MG63 (cell line): ENCODE measurements around the gene PDLIM5. TPM values are rescaled to one million over a fixed set of nuclear protein-coding genes. Genes with fewer than 3 reads are reported as not detected.
"Not testable (repeated sequence)": the region's sequence is repeated elsewhere in the genome, so short reads cannot be mapped to it uniquely, and the experiment has no call there.

Source experiments
- DNase-seq: peaks from one replicate; pipeline ENCODE4 v3.0.0-alpha.2; 2020
- H3K27me3 ChIP-seq: fragments of 250-450 bp; sonication (Bioruptor Pico); 2 replicates; pipeline ENCODE4 v1.5.1; 2020; ENCODE audit warnings: mild to moderate bottlenecking, moderate library complexity
- H3K36me3 ChIP-seq: fragments of 250-450 bp; sonication (Bioruptor Pico); 2 replicates; pipeline ENCODE4 v1.5.1; 2020; ENCODE audit warnings: mild to moderate bottlenecking, moderate library complexity
- H3K4me3 ChIP-seq: fragments of 250-450 bp; sonication (Bioruptor Pico); 2 replicates; pipeline ENCODE4 v1.5.1; 2020; ENCODE audit warnings: mild to moderate bottlenecking, moderate library complexity
- H3K9me3 ChIP-seq: fragments of 250-450 bp; sonication (Bioruptor Pico); 2 replicates; pipeline ENCODE4 v1.5.1; 2020; ENCODE audit warnings: mild to moderate bottlenecking, moderate library complexity
- total RNA-seq: library from RNA; depleted of rRNA; stranded (reverse); fragments of >200 nt; shearing (Covaris generic); gene quantifications from 2 replicates; pipeline ENCODE4 v1.2.3, GENCODE V29; 2014; ENCODE audit warnings: low replicate concordance

Gene PDLIM5
- total RNA-seq, 1 experiment from 2014 or later = 19.4 TPM

- DNase-seq = peak; percentile 62
These were observed 96.8 kb downstream of the PDLIM5 start for GRCh38 chr4:94548571-94548970.

GRCh38 chr4:94550352-94550751 is 98.6 kb downstream of the PDLIM5 start:
- no peak for DNase-seq
- Histone ChIP-seq H3K4me3 (no peak overlapping the region), H3K36me3 (peaks cover 2% of the 10 kb centered on the region), H3K9me3 (no peaks in the 10 kb centered on the region), H3K27me3 (no peaks in the 10 kb centered on the region)

More at GRCh38 chr4:94548571-94548970, 96.8 kb downstream of the PDLIM5 start:
- no peak overlapping the region for H3K4me3 ChIP-seq
- no peaks in the 10 kb centered on the region for H3K27me3 ChIP-seq
- H3K36me3 ChIP-seq = peaks cover 2% of the 10 kb centered on the region
- no peaks in the 10 kb centered on the region for H3K9me3 ChIP-seq

- Histone ChIP-seq H3K36me3 (peaks cover 2% of the 10 kb centered on the region), H3K4me3 (no peak overlapping the region), H3K27me3 (no peaks in the 10 kb centered on the region), H3K9me3 (no peaks in the 10 kb centered on the region)
- DNase-seq = no peak
These were observed 99.1 kb downstream of the PDLIM5 start for GRCh38 chr4:94550851-94551250.

DNA sequence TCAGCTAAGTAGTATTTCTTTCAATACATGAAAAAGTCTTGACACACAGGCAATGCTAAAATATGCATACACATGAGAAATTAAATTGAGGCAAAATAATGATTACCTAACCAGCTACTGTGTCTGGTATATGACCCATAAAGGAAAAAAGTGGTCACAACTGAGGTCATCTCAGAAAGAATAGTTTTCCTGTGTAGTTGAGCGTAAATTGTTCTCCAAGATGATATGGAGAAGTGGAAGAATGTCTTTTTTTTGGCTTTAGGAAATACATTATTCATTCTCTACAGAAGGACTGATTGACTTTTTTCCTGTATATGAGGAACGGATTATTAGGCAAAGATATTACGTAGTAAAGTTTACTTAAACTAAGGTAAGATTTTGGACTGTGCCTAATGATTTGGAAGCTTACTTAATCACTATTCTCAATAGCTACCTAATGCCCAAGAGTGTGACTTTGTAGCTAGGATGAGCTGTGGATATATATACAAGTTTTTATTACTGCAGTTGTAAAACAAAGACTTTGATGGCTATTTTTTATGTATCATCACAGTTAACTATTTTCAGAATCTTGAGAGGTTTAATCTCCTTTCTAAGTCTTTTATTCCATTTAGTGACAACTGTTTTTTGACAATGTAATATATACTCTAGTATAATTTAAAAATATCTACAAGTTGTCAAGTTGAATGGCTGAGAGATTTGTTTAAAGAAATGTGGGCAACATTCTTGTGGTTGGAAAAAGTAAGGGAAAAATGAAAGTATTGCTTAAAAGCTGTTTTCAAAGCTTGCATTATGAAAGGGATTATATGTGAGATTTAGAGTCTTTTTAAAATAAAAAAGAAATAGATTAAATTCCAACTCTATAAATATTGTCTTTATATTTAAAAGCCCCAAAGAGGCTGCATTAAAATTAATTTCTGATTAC is 100.2 kb downstream of the PDLIM5 start:
- Histone ChIP-seq H3K9me3 (no peaks in the 10 kb centered on the region), H3K36me3 (peaks cover 2% of the 10 kb centered on the region), H3K4me3 (no peak overlapping the region), H3K27me3 (no peaks in the 10 kb centered on the region)
- no peak for DNase-seq

- H3K36me3 ChIP-seq, H3K27me3 ChIP-seq, DNase-seq, H3K4me3 ChIP-seq, H3K9me3 ChIP-seq: not testable (repeated sequence)
These were observed 104.3 kb downstream of the PDLIM5 start for GRCh38 chr4:94556047-94556446.

- H3K4me3 ChIP-seq, DNase-seq, H3K36me3 ChIP-seq, H3K9me3 ChIP-seq, H3K27me3 ChIP-seq: not testable (repeated sequence)
These were observed 105.9 kb downstream of the PDLIM5 start for GRCh38 chr4:94557632-94558031.

DNA sequence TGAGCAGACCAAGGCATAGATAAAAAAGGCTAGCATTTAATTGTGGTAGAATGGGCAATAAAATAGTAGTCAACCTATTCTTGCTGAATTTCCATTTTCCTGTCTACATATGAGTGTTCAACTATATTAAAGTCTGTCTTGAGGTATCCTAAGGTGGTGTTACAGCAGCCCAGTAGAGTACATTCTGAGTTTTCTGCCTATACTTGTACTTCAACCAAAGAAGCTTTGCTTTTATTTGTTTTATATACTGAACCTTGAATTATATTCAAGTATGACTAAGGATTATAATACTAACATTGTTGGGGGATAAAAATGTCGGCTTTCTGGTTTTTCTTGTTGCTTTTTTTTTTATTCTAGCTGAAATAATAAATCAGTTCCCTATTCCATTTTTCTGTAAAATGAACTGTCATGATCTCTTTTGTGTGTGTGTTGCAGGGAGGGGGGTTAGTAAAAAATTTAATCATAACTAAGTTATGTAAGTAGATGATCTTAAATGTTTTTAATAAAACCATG is 106.7 kb downstream of the PDLIM5 start:
- H3K36me3 ChIP-seq = no peaks in the 10 kb centered on the region; the same call in 1 of the 2 replicates
- H3K27me3 ChIP-seq = no peaks in the 10 kb centered on the region
- H3K4me3 ChIP-seq = no peak overlapping the region
- no peaks in the 10 kb centered on the region for H3K9me3 ChIP-seq
- no peak for DNase-seq

GRCh38 chr4:94559351-94559806 is 107.6 kb downstream of the PDLIM5 start:
- Histone ChIP-seq H3K36me3 (no peaks in the 10 kb centered on the region; the same call in 1 of the 2 replicates), H3K27me3 (no peaks in the 10 kb centered on the region), H3K9me3 (no peaks in the 10 kb centered on the region), H3K4me3 (no peak overlapping the region)
- DNase-seq = no peak

DNA sequence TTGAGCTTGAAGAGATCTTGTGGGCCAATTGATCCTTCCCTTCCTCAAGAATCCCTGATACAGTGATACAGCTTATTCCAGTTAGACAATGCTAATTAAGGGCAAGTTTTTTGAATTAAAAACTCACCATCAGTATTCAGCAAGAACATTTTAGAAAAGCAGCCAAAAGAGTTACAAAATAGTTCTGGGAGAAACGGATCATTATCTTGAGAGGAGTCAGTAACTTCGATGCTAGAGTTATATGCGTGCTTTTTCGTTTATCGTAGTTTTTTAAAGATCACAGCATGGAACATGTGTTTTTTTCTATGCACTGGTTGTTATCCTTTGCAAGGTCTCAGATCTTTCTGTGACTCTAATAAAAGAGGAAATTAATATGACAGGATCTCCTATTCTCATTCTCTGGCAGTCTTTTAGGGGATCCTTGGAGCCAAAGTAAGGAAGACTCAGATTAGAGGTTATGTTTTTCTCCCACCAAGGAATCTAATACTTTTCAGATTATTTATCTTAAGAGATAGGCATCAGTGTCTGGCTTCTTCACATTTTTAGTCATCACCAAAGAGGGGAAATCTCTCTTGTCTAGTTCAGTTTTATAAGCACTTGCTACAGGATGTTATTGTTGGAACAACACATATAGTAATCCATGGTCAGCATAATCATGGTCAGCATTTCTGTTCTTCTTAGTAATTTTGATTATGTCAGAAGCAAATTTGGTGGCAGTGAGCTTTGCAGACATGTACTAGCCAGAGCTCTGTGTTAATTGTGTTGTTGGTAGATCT is 109.7 kb downstream of the PDLIM5 start:
- no peaks in the 10 kb centered on the region for H3K9me3 ChIP-seq
- DNase-seq = no peak
- no peak overlapping the region for H3K4me3 ChIP-seq
- H3K27me3 ChIP-seq = no peaks in the 10 kb centered on the region
- no peaks in the 10 kb centered on the region for H3K36me3 ChIP-seq

- no peaks in the 10 kb centered on the region for H3K9me3 ChIP-seq
- no peaks in the 10 kb centered on the region for H3K36me3 ChIP-seq
- H3K27me3 ChIP-seq = no peaks in the 10 kb centered on the region
- no peak for DNase-seq
- no peak overlapping the region for H3K4me3 ChIP-seq
These were observed 110.5 kb downstream of the PDLIM5 start for GRCh38 chr4:94562285-94562684.

GRCh38 chr4:94564252-94564651 is 112.5 kb downstream of the PDLIM5 start:
- Histone ChIP-seq H3K9me3 (no peaks in the 10 kb centered on the region), H3K27me3 (no peaks in the 10 kb centered on the region), H3K36me3 (no peaks in the 10 kb centered on the region), H3K4me3 (no peak overlapping the region)
- no peak for DNase-seq

DNA sequence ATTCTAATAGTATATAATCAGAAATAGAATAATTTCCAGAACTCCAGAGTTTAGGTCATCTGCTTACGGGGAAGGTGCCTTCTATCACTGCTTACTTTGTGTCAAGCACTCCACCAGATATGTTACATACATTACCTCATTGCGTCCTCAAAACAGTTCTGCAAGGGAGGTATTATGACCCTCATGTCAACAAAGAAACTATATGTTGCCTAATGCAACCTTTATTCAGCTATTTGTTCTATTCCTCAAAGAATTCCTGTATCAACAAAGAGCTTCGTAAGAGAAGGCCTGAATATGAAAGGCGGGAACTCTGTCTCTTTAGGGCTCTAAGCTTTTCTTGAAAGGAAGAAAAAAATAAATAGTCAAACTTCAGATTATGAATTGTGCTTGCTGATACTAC is 114.7 kb downstream of the PDLIM5 start:
- no peaks in the 10 kb centered on the region for H3K27me3 ChIP-seq
- no peaks in the 10 kb centered on the region for H3K9me3 ChIP-seq
- no peak for DNase-seq
- no peak overlapping the region for H3K4me3 ChIP-seq
- no peaks in the 10 kb centered on the region for H3K36me3 ChIP-seq

GRCh38 chr4:94567811-94568210 is 116.1 kb downstream of the PDLIM5 start:
- no peak for DNase-seq
- no peaks in the 10 kb centered on the region for H3K27me3 ChIP-seq
- H3K4me3 ChIP-seq = peak overlapping the region; percentile 14; the same call in 1 of the 2 replicates
- no peaks in the 10 kb centered on the region for H3K9me3 ChIP-seq
- no peaks in the 10 kb centered on the region for H3K36me3 ChIP-seq

- DNase-seq = no peak
- no peaks in the 10 kb centered on the region for H3K27me3 ChIP-seq
- H3K4me3 ChIP-seq = no peak overlapping the region
- H3K9me3 ChIP-seq = no peaks in the 10 kb centered on the region
- no peaks in the 10 kb centered on the region for H3K36me3 ChIP-seq
These were observed 118.8 kb downstream of the PDLIM5 start for GRCh38 chr4:94570558-94570957.

GRCh38 chr4:94571298-94571697 is 119.6 kb downstream of the PDLIM5 start:
- H3K4me3 ChIP-seq = no peak overlapping the region
- no peaks in the 10 kb centered on the region for H3K27me3 ChIP-seq
- H3K9me3 ChIP-seq = no peaks in the 10 kb centered on the region
- no peaks in the 10 kb centered on the region for H3K36me3 ChIP-seq
- no peak for DNase-seq

- no peaks in the 10 kb centered on the region for H3K9me3 ChIP-seq
- no peak for DNase-seq
- no peaks in the 10 kb centered on the region for H3K36me3 ChIP-seq
- no peak overlapping the region for H3K4me3 ChIP-seq
- no peaks in the 10 kb centered on the region for H3K27me3 ChIP-seq
These were observed 120.0 kb downstream of the PDLIM5 start for GRCh38 chr4:94571715-94572114.

- Histone ChIP-seq H3K4me3 (no peak overlapping the region), H3K27me3 (no peaks in the 10 kb centered on the region), H3K9me3 (no peaks in the 10 kb centered on the region), H3K36me3 (no peaks in the 10 kb centered on the region)
- DNase-seq = no peak
These were observed 122.3 kb downstream of the PDLIM5 start for GRCh38 chr4:94574050-94574449.
